Esophagus (tissue), 2 donors: ENCODE measurements around the gene SLC66A3. TPM values are rescaled to one million over a fixed set of nuclear protein-coding genes. Genes with fewer than 3 reads are reported as not detected.

Source experiments
- H3K27ac ChIP-seq, 2 donors: one replicate each; pipeline ENCODE4 v1.5.1; 2013; ENCODE audit warnings: low read depth in 2 of 2, mild to moderate bottlenecking in 2 of 2, inconsistent platforms in 1 of 2, low read length in 1 of 2, moderate library complexity in 1 of 2
- H3K27me3 ChIP-seq, 2 donors: one replicate each; pipeline ENCODE4 v1.6.1; 2013; ENCODE audit warnings: low read length in 2 of 2, control low read depth in 1 of 2, mild to moderate bottlenecking in 1 of 2; ENCODE audit not compliant: insufficient read depth in 2 of 2, control insufficient read depth in 1 of 2
- H3K36me3 ChIP-seq, 2 donors: one replicate each; pipeline ENCODE4 v1.6.1; 2013; ENCODE audit warnings: low read length in 1 of 2; ENCODE audit not compliant: control insufficient read depth in 2 of 2, insufficient read depth in 2 of 2
- H3K4me1 ChIP-seq, 2 donors: one replicate each; pipeline ENCODE4 v1.6.1; 2013; ENCODE audit warnings: low read length in 1 of 2; ENCODE audit not compliant: control insufficient read depth in 2 of 2, insufficient read depth in 2 of 2
- H3K4me3 ChIP-seq, 2 donors: one replicate each; pipeline ENCODE4 v1.5.1; 2013; ENCODE audit warnings: low read length in 2 of 2, mild to moderate bottlenecking in 2 of 2, low read depth in 1 of 2, moderate library complexity in 1 of 2
- H3K9me3 ChIP-seq, 2 donors: one replicate each; pipeline ENCODE4 v1.6.1; 2013; ENCODE audit warnings: mild to moderate bottlenecking in 2 of 2, low read depth in 1 of 2, low read length in 1 of 2, moderate library complexity in 1 of 2; ENCODE audit not compliant: control insufficient read depth in 2 of 2, insufficient read depth in 1 of 2
- WGBS, 2 donors: extraction: QIAGEN DNeasy Blood & Tissue Kit; methylation state at CpG; one replicate each; pipeline ENCODE4 v1.1.7; 2013; 5-methylcytosine and 5-hydroxymethylcytosine counted together
- polyA plus RNA-seq, 2 donors: library from polyadenylated mRNA; stranded (reverse); fragments of 200-250 nt; gene quantifications; one replicate each; pipeline ENCODE4 v1.2.3, GENCODE V29; 2013
- donor health status: healthy with polysubstance abuse.
- donor health status: Bipolar disorder and iron deficiency.

Gene SLC66A3
- polyA plus RNA-seq, 2 donors = 8.0 to 9.6 TPM

DNA sequence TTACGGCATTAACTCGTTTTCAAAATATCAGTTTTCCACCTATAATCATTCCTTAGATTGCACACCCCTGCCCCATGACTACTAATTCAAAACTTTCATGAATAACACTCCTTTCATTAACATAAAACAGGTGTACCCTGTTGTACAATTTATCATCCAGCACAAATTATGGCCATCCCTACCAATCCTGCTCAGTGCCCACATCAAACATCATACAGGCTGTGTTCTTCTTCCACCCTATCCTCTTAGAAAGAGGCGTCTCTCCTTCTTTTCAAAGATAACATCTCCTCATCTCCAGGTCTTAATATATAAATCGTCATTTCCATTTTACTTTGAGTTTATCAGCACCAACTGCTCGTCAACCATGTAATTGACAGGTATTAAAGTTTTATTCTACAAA lies 67.6 kb downstream of the SLC66A3 start:
- no peaks in the 10 kb centered on the region for H3K9me3 ChIP-seq
- 93% methylated on average over 5 of the region's 5 CpGs for WGBS, 2 donors

DNA sequence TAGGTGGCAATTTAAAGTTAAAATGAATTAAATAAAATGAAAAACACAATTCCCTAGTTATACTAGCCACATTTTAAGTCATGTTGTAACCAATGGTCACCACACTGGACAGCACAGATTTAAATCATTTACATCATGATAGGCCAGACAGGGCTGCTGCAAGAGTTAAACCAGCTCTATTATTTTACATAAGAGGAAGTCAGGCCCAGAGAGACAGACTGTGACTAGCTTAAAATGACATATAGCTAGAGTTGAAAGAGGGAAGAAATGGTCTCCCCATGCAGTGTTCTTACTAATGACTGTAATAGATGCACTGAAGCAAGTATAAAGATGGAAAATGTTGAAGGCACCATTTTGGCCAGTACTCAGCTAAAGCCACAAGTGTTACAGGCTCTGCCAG lies 69.6 kb downstream of the SLC66A3 start:
- H3K4me1 ChIP-seq = no peaks in the 10 kb centered on the region
- no peaks in the 10 kb centered on the region for H3K9me3 ChIP-seq
- no peaks in the 10 kb centered on the region for H3K36me3 ChIP-seq
- no peak overlapping the region for H3K27ac ChIP-seq
- no peak overlapping the region for H3K4me3 ChIP-seq
- no peaks in the 10 kb centered on the region for H3K27me3 ChIP-seq

More for the DNA sequence above, 67.6 kb downstream of the SLC66A3 start:
- no peak overlapping the region for H3K27ac ChIP-seq
- no peaks in the 10 kb centered on the region for H3K27me3 ChIP-seq
- no peaks in the 10 kb centered on the region for H3K36me3 ChIP-seq
- H3K4me3 ChIP-seq = no peak overlapping the region
- H3K4me1 ChIP-seq = no peaks in the 10 kb centered on the region

DNA sequence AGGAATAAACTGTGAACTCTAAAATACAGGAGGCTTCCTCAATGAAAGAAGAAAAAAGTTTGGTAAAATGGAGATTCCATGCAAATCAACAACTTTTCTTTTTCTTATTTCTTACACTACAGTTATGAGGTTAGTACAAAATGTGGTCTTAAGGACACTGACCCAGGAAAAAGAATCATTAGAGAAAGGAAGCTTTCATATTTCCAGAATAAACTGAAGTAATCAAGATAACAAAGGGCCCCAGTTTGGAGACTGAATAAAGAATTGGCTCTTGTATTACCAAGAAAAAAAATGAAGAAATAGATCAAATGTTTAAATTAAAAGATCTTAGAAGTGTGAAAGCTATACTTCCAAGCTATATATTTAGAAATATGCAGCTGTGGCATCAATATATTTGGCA lies 72.3 kb downstream of the SLC66A3 start:
- H3K4me1 ChIP-seq = no peaks in the 10 kb centered on the region
- no peak overlapping the region for H3K27ac ChIP-seq
- H3K27me3 ChIP-seq = no peaks in the 10 kb centered on the region
- H3K36me3 ChIP-seq = no peaks in the 10 kb centered on the region
- no peak overlapping the region for H3K4me3 ChIP-seq
- no peaks in the 10 kb centered on the region for H3K9me3 ChIP-seq

Other genes with a start within 250 kb of the SLC66A3 start
- under 1 TPM; 0.22 to 0.29 TPM for gene KCNF1, start 243.5 kb upstream of the SLC66A3 start, polyA plus RNA-seq
- gene ROCK2, start 189.2 kb downstream of the SLC66A3 start, polyA plus RNA-seq = 1 to 10 TPM; 3.4 to 5.4 TPM